LHCN-M2 (cell line): ENCODE data around the gene HSFX1. TPM values are rescaled to one million over a fixed set of nuclear protein-coding genes. Genes with fewer than 3 reads are reported as not detected.

Source experiments
- DNase-seq: peaks from one replicate; pipeline ENCODE4 v3.0.0-alpha.2; 2012; ENCODE audit warnings: low read depth
- total RNA-seq: library from RNA; depleted of rRNA; stranded (reverse); fragments of >200 nt; gene quantifications from 2 replicates; pipeline ENCODE4 v1.2.3, GENCODE V29; 2014; rRNA removed

Gene HSFX1
- total RNA-seq, 1 experiment from 2014 or later = 0.29 TPM

- no peak for DNase-seq
These were observed 29.7 kb downstream of the HSFX1 start for GRCh38 chrX:149803458-149804062.

GRCh38 chrX:149804102-149804501 lies 30.2 kb downstream of the HSFX1 start:
- DNase-seq = no peak

GRCh38 chrX:149807747-149808458 lies 34.0 kb downstream of the HSFX1 start:
- DNase-seq = no peak

DNA sequence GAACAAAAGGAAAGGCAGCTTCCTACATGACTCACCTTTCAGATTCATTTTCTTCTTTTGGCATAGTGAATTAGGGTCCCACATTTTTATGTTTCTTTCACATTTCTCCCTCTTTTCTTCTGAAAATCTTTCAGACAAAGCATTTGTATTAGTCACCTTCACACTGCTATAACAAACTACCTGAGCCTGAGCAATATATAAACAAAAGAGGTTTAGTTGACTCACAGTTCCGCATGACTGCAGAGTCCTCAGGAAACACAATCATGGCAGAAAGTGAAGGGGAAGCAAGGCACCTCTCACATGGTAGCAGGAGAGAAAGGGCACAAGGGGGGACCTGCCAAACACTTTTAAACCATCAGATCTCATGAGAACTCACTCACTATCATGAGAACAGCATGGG lies 44.8 kb downstream of the HSFX1 start:
- DNase-seq = no peak

DNA sequence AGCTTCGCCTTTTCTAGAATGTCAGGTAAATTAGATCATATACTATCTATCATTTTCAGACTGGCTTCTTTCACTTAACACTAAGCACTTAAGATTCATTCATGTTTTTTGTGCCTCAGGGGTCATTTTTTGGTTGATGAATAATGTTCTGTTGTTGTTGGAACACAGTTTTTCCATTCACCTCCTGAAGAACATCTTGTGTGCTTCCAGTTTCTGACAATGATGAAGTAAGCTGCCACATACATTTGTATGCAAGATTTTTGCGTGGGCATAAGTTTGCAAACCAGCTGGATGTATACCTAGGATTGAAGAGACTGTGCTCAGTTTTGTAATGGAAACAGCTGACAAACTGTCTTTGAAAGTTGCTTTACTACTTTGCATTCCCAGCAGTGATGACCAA lies 45.5 kb downstream of the HSFX1 start:
- DNase-seq = no peak

GRCh38 chrX:149825424-149825823 lies 51.6 kb downstream of the HSFX1 start:
- DNase-seq = peak; percentile 3

Other genes starting within 250 kb of the HSFX1 start
- gene EOLA1, start 233.1 kb upstream of the HSFX1 start, total RNA-seq = 8.7 and 19.0 TPM in 2 replicates
- gene HSFX3, start 224.1 kb upstream of the HSFX1 start, total RNA-seq = not detected in 2 replicates
- gene MAGEA9B, start 186.6 kb upstream of the HSFX1 start, total RNA-seq = not detected in 2 replicates
- not detected in 2 replicates for gene HSFX2, start 178.8 kb upstream of the HSFX1 start, total RNA-seq
- gene TMEM185A, start 142.3 kb upstream of the HSFX1 start, total RNA-seq = 10.4 and 11.0 TPM in 2 replicates
- not detected in 2 replicates for gene MAGEA11, start 62.0 kb upstream of the HSFX1 start, total RNA-seq
- not detected in 2 replicates for gene MAGEA9, start 7.9 kb downstream of the HSFX1 start, total RNA-seq
- not detected in 2 replicates for gene MAGEA8, start 107.1 kb downstream of the HSFX1 start, total RNA-seq
- not detected in 2 replicates for gene HSFX4, start 155.5 kb downstream of the HSFX1 start, total RNA-seq
- gene EOLA2, start 164.4 kb downstream of the HSFX1 start, total RNA-seq = 20.1 and 20.7 TPM in 2 replicates